HCT116 (cell line): ENCODE results near the gene CCDC181. TPM values are rescaled to one million over a fixed set of nuclear protein-coding genes. Genes with fewer than 3 reads are reported as not detected.

ENCODE experiments used
- CEBPB ChIP-seq: IDR thresholded peaks from 2 replicates; pipeline ENCODE4 v1.6.1; 2012; ENCODE audit warnings: low read depth
- EGR1 ChIP-seq: IDR thresholded peaks from 2 replicates; pipeline ENCODE4 v1.6.1; 2012; ENCODE audit warnings: low read depth
- ELF1 ChIP-seq: IDR thresholded peaks from 2 replicates; pipeline ENCODE4 v1.6.1; 2012; ENCODE audit warnings: low read depth, borderline replicate concordance
- EZH2 ChIP-seq: fragments of 200-600 bp; sonication (generic); IDR thresholded peaks from 2 replicates; pipeline ENCODE4 v1.6.1; 2017; ENCODE audit warnings: antibody characterized with exemption, mixed run types
- EZH2phosphoT487 ChIP-seq: fragments of 200-600 bp; IDR thresholded peaks from 2 replicates; pipeline ENCODE4 v1.6.1; 2018; ENCODE audit warnings: antibody characterized with exemption, borderline replicate concordance
- FOSL1 ChIP-seq: IDR thresholded peaks from 2 replicates; pipeline ENCODE4 v1.6.1; 2012; ENCODE audit warnings: low read depth
- POLR2A ChIP-seq: IDR thresholded peaks from 2 replicates; pipeline ENCODE4 v1.7.0; 2011; ENCODE audit warnings: borderline replicate concordance; ENCODE audit not compliant: insufficient read depth, insufficient read length; ENCODE audit errors: extremely low read depth
- POLR2AphosphoS5 ChIP-seq: IDR thresholded peaks from 2 replicates; pipeline ENCODE4 v1.6.1; 2011; ENCODE audit warnings: mild to moderate bottlenecking, low read depth, low read length, moderate library complexity
- RAD21 ChIP-seq: IDR thresholded peaks from 2 replicates; pipeline ENCODE4 v1.6.1; 2012; ENCODE audit warnings: low read depth, mild to moderate bottlenecking
- SP1 ChIP-seq: IDR thresholded peaks from 2 replicates; pipeline ENCODE4 v1.6.1; 2012; ENCODE audit warnings: low read depth
- TCF7L2 ChIP-seq: IDR thresholded peaks from 2 replicates; pipeline ENCODE4 v1.7.0; 2011; ENCODE audit warnings: borderline replicate concordance, inconsistent platforms; ENCODE audit not compliant: insufficient read depth, insufficient read length; ENCODE audit errors: extremely low read depth
- ZFX ChIP-seq: fragments of 450-650 bp; IDR thresholded peaks from 2 replicates; pipeline ENCODE4 v1.6.1; 2017
- ZNF274 ChIP-seq: fragments of 200-500 bp; sonication (Bioruptor generic); IDR thresholded peaks from 2 replicates; pipeline ENCODE4 v1.6.1; 2014; ENCODE audit warnings: mild to moderate bottlenecking, low read depth, low read length, inconsistent platforms
- total RNA-seq: library from RNA; stranded (reverse); gene quantifications from one replicate; pipeline ENCODE4 v1.2.1, GENCODE V29; 2021; ENCODE audit not compliant: unreplicated experiment
- TF ChIP-seq, protein P1 (sequence below): IDR thresholded peaks from 2 replicates; pipeline ENCODE4 v1.6.1; 2012
- TF ChIP-seq, protein P2 (sequence below): IDR thresholded peaks from 2 replicates; pipeline ENCODE4 v1.6.1; 2012
- TF ChIP-seq, protein P3 (sequence below): IDR thresholded peaks from 2 replicates; pipeline ENCODE4 v1.6.1; 2012; ENCODE audit warnings: low read depth

The CCDC181 gene
- total RNA-seq, 1 experiment from 2014 or later: not detected

DNA sequence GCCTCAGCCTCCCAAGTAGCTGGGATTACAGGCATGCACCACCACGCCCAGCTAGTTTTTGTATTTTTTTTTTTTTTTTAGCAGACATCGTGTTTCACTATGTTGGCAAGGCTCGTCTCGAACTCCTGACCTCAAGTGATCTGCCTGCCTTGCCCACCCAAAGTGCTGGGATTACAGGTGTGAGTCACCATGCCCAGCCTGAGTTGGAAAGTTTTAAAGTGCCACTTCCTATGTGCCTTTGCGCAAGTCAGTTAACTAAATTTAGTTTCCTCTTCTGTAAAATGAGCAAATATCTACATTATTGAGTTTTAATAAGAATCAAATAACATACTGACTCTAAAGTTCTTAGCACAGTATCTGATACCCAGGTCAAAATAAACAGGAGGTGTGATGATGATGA, 46.1 kb upstream of the CCDC181 start (continued):
- TF ChIP-seq, protein P1, sequence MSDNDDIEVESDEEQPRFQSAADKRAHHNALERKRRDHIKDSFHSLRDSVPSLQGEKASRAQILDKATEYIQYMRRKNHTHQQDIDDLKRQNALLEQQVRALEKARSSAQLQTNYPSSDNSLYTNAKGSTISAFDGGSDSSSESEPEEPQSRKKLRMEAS: no peak
- TF ChIP-seq ELF1 (no peak), ZNF274 (no peak), EZH2phosphoT487 (no peak), FOSL1 (peak; percentile 34; the same call in 1 of the 2 replicates), RAD21 (no peak), POLR2AphosphoS5 (no peak), EGR1 (no peak), TCF7L2 (no peak), SP1 (peak; percentile 31; the same call in 1 of the 2 replicates), POLR2A (no peak), ZFX (no peak), EZH2 (no peak), CEBPB (peak; percentile 43; the same call in 1 of the 2 replicates)
- TF ChIP-seq, protein P2, sequence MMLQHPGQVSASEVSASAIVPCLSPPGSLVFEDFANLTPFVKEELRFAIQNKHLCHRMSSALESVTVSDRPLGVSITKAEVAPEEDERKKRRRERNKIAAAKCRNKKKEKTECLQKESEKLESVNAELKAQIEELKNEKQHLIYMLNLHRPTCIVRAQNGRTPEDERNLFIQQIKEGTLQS: no peak
- TF ChIP-seq, protein P3, sequence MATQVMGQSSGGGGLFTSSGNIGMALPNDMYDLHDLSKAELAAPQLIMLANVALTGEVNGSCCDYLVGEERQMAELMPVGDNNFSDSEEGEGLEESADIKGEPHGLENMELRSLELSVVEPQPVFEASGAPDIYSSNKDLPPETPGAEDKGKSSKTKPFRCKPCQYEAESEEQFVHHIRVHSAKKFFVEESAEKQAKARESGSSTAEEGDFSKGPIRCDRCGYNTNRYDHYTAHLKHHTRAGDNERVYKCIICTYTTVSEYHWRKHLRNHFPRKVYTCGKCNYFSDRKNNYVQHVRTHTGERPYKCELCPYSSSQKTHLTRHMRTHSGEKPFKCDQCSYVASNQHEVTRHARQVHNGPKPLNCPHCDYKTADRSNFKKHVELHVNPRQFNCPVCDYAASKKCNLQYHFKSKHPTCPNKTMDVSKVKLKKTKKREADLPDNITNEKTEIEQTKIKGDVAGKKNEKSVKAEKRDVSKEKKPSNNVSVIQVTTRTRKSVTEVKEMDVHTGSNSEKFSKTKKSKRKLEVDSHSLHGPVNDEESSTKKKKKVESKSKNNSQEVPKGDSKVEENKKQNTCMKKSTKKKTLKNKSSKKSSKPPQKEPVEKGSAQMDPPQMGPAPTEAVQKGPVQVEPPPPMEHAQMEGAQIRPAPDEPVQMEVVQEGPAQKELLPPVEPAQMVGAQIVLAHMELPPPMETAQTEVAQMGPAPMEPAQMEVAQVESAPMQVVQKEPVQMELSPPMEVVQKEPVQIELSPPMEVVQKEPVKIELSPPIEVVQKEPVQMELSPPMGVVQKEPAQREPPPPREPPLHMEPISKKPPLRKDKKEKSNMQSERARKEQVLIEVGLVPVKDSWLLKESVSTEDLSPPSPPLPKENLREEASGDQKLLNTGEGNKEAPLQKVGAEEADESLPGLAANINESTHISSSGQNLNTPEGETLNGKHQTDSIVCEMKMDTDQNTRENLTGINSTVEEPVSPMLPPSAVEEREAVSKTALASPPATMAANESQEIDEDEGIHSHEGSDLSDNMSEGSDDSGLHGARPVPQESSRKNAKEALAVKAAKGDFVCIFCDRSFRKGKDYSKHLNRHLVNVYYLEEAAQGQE: no peak
